ENCODE data around the gene PDSS2. TPM values are rescaled to one million over a fixed set of nuclear protein-coding genes. Genes with fewer than 3 reads are reported as not detected.

The PDSS2 gene
- total and polyA plus RNA-seq, 2 of the 8 experiments (the other 6 are each of a cell fraction or from before 2014, with no cell fraction given): 10.7 to 16.1 TPM

DNA sequence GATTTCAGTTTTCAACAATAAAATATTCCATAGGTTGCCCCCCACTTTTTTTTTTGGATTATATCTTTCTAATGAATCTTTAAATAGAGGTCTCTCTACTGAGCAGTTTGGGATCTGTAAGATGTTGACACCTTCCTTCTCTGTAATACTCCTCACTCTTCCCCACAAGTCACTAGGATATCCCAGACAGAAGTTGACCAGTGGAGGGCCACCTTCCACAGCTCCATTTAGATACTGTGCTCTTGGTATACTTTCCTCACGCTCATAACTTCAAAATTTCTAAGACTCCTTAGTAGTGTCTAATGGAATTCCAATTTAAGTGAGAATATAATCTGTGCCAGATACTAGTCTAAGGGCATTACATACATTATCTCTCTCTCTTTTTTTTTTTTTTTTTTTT lies 185.1 kb downstream of the PDSS2 start:
- WGBS, 2 experiments (ENCODE audit: extremely low coverage in 1 of 2, insufficient coverage in 1 of 2, insufficient read length in 1 of 2, insufficient replicate concordance in 2 of 2, low coverage in 1 of 2, low lambda C conversion rate in 2 of 2, missing lambda C conversion rate in 1 of 2): 88% methylated on average over 1 of the region's 1 CpG; no CpG with 5 or more reads in 1 of the 2 experiments
- no peak overlapping the region for H2BK15ac ChIP-seq (ENCODE audit: low read length)
- no peak overlapping the region for H2AK5ac ChIP-seq (ENCODE audit: low read depth, low read length)
- no peak for TF ChIP-seq HDAC6 (IDR thresholded peaks at IDR 0.05; ENCODE audit: low read depth, low read length)
- TF ChIP-seq POU5F1 (IDR thresholded peaks at IDR 0.05; ENCODE audit: low read depth, low read length): no peak
- TF ChIP-seq RAD21 (IDR thresholded peaks at IDR 0.05 in 1 of 2, conservative IDR thresholded peaks at IDR 0.05 in 1 of 2; ENCODE audit: low read depth in 2 of 2, low read length in 2 of 2): peak in 1 of 2 experiments; percentile 31; a peak in 1 of 4 replicates
- no peak for TF ChIP-seq ZNF274 (IDR thresholded peaks at IDR 0.05; ENCODE audit: borderline replicate concordance, extremely low read depth, low read length)
- TF ChIP-seq CTBP2 (IDR thresholded peaks at IDR 0.05; ENCODE audit: borderline replicate concordance, insufficient read depth, insufficient read length, low read length): no peak
- TF ChIP-seq TEAD4 (IDR thresholded peaks at IDR 0.05; ENCODE audit: low read depth, low read length): no peak
- TF ChIP-seq TBP (IDR thresholded peaks at IDR 0.05; ENCODE audit: low read depth, low read length): no peak
- TF ChIP-seq RNF2 (IDR thresholded peaks at IDR 0.05; ENCODE audit: borderline replicate concordance, low read depth, low read length, missing control alignments, poor library complexity, severe bottlenecking): no peak
- FAIRE-seq (no peak), DNase-seq (ENCODE audit: low read depth in 1 of 2, low spot score in 2 of 2) (no peak)
- no peak overlapping the region for H3K23ac ChIP-seq (ENCODE audit: insufficient read length)
- no peak overlapping the region for H3K9ac ChIP-seq (replicated peaks in 1 of 4; ENCODE audit: extremely low read depth in 1 of 4, low read depth in 3 of 4, low read length in 3 of 4)
- H3K27ac ChIP-seq (ENCODE audit: low read depth, low read length): no peak overlapping the region
- ChIA-PET CTCF (ENCODE audit: partially characterized antibody) (interaction anchor here (0.7 to 1.8 kb wide), 5 partner anchors 10 to 1435 kb away, joined by 3 to 7 read pairs (median 3); no protein-coding TSS in a partner anchor), POLR2A (ENCODE audit: partially characterized antibody) (no interaction called here)
- H3K56ac ChIP-seq (replicated peaks; ENCODE audit: insufficient read length, low read depth, low read length): no peak overlapping the region
- H4K8ac ChIP-seq (ENCODE audit: extremely low read depth, insufficient read depth, low read length): no peak overlapping the region
- H4K5ac ChIP-seq (ENCODE audit: insufficient read length, low read depth, low read length): no peak overlapping the region
- H3K14ac ChIP-seq (ENCODE audit: insufficient read length): no peak overlapping the region
- H2BK5ac ChIP-seq (ENCODE audit: low read depth, low read length): no peak overlapping the region
- H3K79me2 ChIP-seq (ENCODE audit: control insufficient read depth in 1 of 2, insufficient read depth in 2 of 2, low read length in 2 of 2): no peaks in the 10 kb centered on the region; a peak in 1 of 4 replicates
- no peaks in the 10 kb centered on the region for H3K23me2 ChIP-seq (ENCODE audit: low read depth, low read length)
- no peaks in the 10 kb centered on the region for H4K20me1 ChIP-seq (replicated peaks in 1 of 2; ENCODE audit: control insufficient read depth in 1 of 2, insufficient read depth in 2 of 2, low read length in 2 of 2)
- no peaks in the 10 kb centered on the region for H3K36me3 ChIP-seq (ENCODE audit: control insufficient read depth in 2 of 4, insufficient read depth in 4 of 4, low read length in 3 of 4)
- H3K18ac ChIP-seq (ENCODE audit: extremely low read depth, low read length): no peak overlapping the region
- H3K27me3 ChIP-seq (replicated peaks in 1 of 4; ENCODE audit: control insufficient read depth in 3 of 4, extremely low read depth in 1 of 4, insufficient read depth in 3 of 4, low read length in 3 of 4): no peaks in the 10 kb centered on the region
- no peaks in the 10 kb centered on the region for H3K79me1 ChIP-seq (ENCODE audit: low read depth, low read length)
- H3K4me3 ChIP-seq (ENCODE audit: extremely low read depth in 1 of 4, insufficient read depth in 2 of 4, low read depth in 3 of 4, low read length in 4 of 4): no peak overlapping the region
- H4K91ac ChIP-seq (replicated peaks; ENCODE audit: insufficient read length, low read length): no peak overlapping the region
- no peaks in the 10 kb centered on the region for H3K9me3 ChIP-seq (ENCODE audit: insufficient read depth in 2 of 2, low read depth in 1 of 2, low read length in 1 of 2)
- peaks cover 0 to 4% (median 0%) of the 10 kb centered on the region in 4 experiments; a peak in 1 of 7 replicates for H3K4me1 ChIP-seq (replicated peaks in 1 of 4; ENCODE audit: control insufficient read depth in 3 of 4, insufficient read depth in 4 of 4, low read length in 3 of 4)
- no peak overlapping the region for H3K4me2 ChIP-seq (ENCODE audit: insufficient read depth in 1 of 2, low read depth in 2 of 2, low read length in 2 of 2)
- H2AFZ ChIP-seq (ENCODE audit: low read length): no peak overlapping the region
- H2BK12ac ChIP-seq (ENCODE audit: low read depth, low read length): no peak overlapping the region
- H2BK20ac ChIP-seq (ENCODE audit: low read length): no peak overlapping the region
- no peak overlapping the region for H2BK120ac ChIP-seq (replicated peaks; ENCODE audit: low read depth, low read length)
- H3K4ac ChIP-seq (replicated peaks; ENCODE audit: insufficient read length, low read depth, low read length): no peak overlapping the region
